Caco-2 (cell line): ENCODE measurements around the gene AXIN1. TPM values are rescaled to one million over a fixed set of nuclear protein-coding genes. Genes with fewer than 3 reads are reported as not detected.

Experiments
- BruUV-seq: library from RNA; stranded (reverse); fragments of 400-500 nt; replicated peaks from 2 replicates; lab custom pipeline; 2021; lab: Mats Ljungman, UMichigan
- CTCF ChIA-PET: fragments of 300-600 bp; sonication (Branson Sonifier 250); formaldehyde crosslinking; loops from one replicate; lab custom pipeline; 2022; ENCODE audit warnings: antibody characterized with exemption; lab: Charles Lee
- POLR2A ChIA-PET: fragments of 300-600 bp; sonication (Branson Sonifier 250); formaldehyde crosslinking; loops from one replicate; lab custom pipeline; 2022; ENCODE audit warnings: antibody characterized with exemption; lab: Charles Lee
- DNase-seq, 2 experiments: peaks; one replicate each; pipeline versions ENCODE4 v3.0.0 to v3.0.0-alpha.2; 2020 to 2022
- H3K27me3 ChIP-seq: replicated peaks from 2 replicates; pipeline ENCODE4 v1.6.0; 2011; ENCODE audit warnings: low read length; ENCODE audit not compliant: control insufficient read depth, insufficient read depth
- H3K36me3 ChIP-seq: 2 replicates; pipeline ENCODE4 v1.5.1; 2011; ENCODE audit warnings: low read length; ENCODE audit not compliant: control insufficient read depth, insufficient read depth
- H3K4me1 ChIP-seq: fragments of 250-450 bp; sonication (Bioruptor Pico); 2 replicates; pipeline ENCODE4 v1.5.1; 2020; ENCODE audit warnings: mild to moderate bottlenecking
- H3K4me3 ChIP-seq: 2 replicates; pipeline ENCODE4 v1.5.1; 2011; ENCODE audit warnings: low read depth, mild to moderate bottlenecking, control low read depth, low read length
- H3K9me3 ChIP-seq: fragments of 250-450 bp; sonication (Bioruptor Pico); 2 replicates; pipeline ENCODE4 v1.5.1; 2020; ENCODE audit warnings: mild to moderate bottlenecking, moderate library complexity
- H3K27ac Mint-ChIP-seq: one replicate; pipeline ENCODE4 v1.8.0; 2022; ENCODE audit warnings: mixed read lengths; ENCODE audit not compliant: unreplicated experiment
- H3K27me3 Mint-ChIP-seq: one replicate; pipeline ENCODE4 v1.8.0; 2022; ENCODE audit warnings: mixed read lengths; ENCODE audit not compliant: insufficient read depth, unreplicated experiment
- H3K36me3 Mint-ChIP-seq: one replicate; pipeline ENCODE4 v1.8.0; 2022; ENCODE audit warnings: mild to moderate bottlenecking, mixed read lengths; ENCODE audit not compliant: insufficient read depth, unreplicated experiment
- H3K4me1 Mint-ChIP-seq: one replicate; pipeline ENCODE4 v1.8.0; 2022; ENCODE audit warnings: low read depth, mixed read lengths; ENCODE audit not compliant: unreplicated experiment
- H3K4me3 Mint-ChIP-seq: one replicate; pipeline ENCODE4 v1.8.0; 2022; ENCODE audit warnings: mild to moderate bottlenecking, moderate library complexity, mixed read lengths; ENCODE audit not compliant: unreplicated experiment
- H3K9me3 Mint-ChIP-seq: one replicate; pipeline ENCODE4 v1.8.0; 2022; ENCODE audit warnings: mixed read lengths; ENCODE audit not compliant: unreplicated experiment
- CTCF ChIP-seq, 2 experiments: fragments of 200-600 bp in 1 of 2; IDR thresholded peaks; 1 replicate in 1 of 2; 2 replicates in 1 of 2; pipeline versions ENCODE4 v1.5.1 to v1.8.0; 2011 to 2022; ENCODE audit warnings: antibody characterized with exemption in 1 of 2, control low read depth in 1 of 2, inconsistent platforms in 1 of 2, low read depth in 1 of 2, low read length in 1 of 2, mild to moderate bottlenecking in 1 of 2, moderate library complexity in 1 of 2; ENCODE audit not compliant: insufficient read depth in 1 of 2, severe bottlenecking in 1 of 2, unreplicated experiment in 1 of 2
- intact Hi-C: fragments of 100-400 bp; cut with micrococcal nuclease; formaldehyde crosslinking; loops from one replicate; pipeline ENCODE4 v1.10.0; 2022; ENCODE audit not compliant: unreplicated experiment
- total RNA-seq: library from RNA; stranded (reverse); gene quantifications from 2 replicates; pipeline ENCODE4 v1.2.3, GENCODE V29; 2022

AXIN1 gene
- total RNA-seq, 1 experiment from 2014 or later = 34.5 TPM

DNA sequence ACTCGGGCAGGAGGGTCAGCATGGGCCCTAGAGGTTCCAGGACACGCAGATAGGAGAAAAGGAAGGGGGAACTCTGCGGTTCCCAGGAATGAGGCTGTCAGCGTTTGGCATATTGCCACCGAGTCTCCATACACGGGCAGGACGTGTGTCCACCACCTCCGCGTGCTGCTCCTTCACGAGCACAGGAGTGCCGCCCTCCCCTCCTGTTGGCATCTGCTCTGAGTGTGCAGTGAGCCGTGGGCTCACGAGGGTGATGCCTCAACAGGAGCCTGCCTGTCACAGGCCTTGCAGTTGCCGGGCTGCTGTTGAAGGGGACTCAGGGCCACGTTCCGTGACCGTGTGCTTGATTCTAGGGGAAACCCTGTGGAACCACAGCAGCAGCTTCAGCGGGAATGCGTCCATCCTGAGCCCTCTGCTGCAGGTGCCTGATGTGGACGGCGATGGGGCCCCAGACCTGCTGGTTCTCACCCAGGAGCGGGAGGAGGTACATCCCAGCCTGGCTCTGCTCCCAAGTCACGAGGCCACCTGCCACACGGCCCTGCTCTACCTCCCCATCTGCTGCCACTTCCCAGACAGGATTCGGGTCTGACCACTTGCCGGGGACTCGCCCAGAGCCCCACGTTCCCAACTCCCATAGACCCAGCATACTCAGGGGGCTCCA is 91.4 kb downstream of the AXIN1 start:
- Mint-ChIP-seq H3K27ac (no peak overlapping the region), H3K27me3 (no peaks in the 10 kb centered on the region), H3K36me3 (peaks cover 14% of the 10 kb centered on the region), H3K4me1 (no peaks in the 10 kb centered on the region), H3K4me3 (no peak overlapping the region), H3K9me3 (no peaks in the 10 kb centered on the region)
- POLR2A ChIA-PET = no interaction called here
- no TSS peak for BruUV-seq
- Histone ChIP-seq H3K9me3 (no peaks in the 10 kb centered on the region), H3K27me3 (no peaks in the 10 kb centered on the region), H3K36me3 (no peaks in the 10 kb centered on the region), H3K4me1 (no peaks in the 10 kb centered on the region), H3K4me3 (no peak overlapping the region)
- intact Hi-C loops = no loop called here
- TF ChIP-seq CTCF (IDR thresholded peaks at IDR 0.05; ENCODE audit: insufficient read depth in 1 of 2, low read depth in 1 of 2, low read length in 1 of 2, severe bottlenecking in 1 of 2, unreplicated experiment in 1 of 2) = no peak
- DNase-seq = no peak
- CTCF ChIA-PET = no interaction called here

GRCh38 chr16:260326-260725 is 92.2 kb downstream of the AXIN1 start:
- Mint-ChIP-seq H3K27ac (no peak overlapping the region), H3K27me3 (no peaks in the 10 kb centered on the region), H3K9me3 (no peaks in the 10 kb centered on the region), H3K4me3 (no peak overlapping the region), H3K36me3 (peaks cover 21% of the 10 kb centered on the region), H3K4me1 (no peaks in the 10 kb centered on the region)
- no peak for TF ChIP-seq CTCF (IDR thresholded peaks at IDR 0.05; ENCODE audit: insufficient read depth in 1 of 2, low read depth in 1 of 2, low read length in 1 of 2, severe bottlenecking in 1 of 2, unreplicated experiment in 1 of 2)
- no peaks in the 10 kb centered on the region for H3K9me3 ChIP-seq
- H3K4me1 ChIP-seq = no peaks in the 10 kb centered on the region
- DNase-seq = no peak
- H3K4me3 ChIP-seq = no peak overlapping the region
- intact Hi-C loops = no loop called here
- ChIA-PET CTCF (no interaction called here), POLR2A (no interaction called here)
- H3K27me3 ChIP-seq = no peaks in the 10 kb centered on the region
- no peaks in the 10 kb centered on the region for H3K36me3 ChIP-seq
- BruUV-seq = no TSS peak

DNA sequence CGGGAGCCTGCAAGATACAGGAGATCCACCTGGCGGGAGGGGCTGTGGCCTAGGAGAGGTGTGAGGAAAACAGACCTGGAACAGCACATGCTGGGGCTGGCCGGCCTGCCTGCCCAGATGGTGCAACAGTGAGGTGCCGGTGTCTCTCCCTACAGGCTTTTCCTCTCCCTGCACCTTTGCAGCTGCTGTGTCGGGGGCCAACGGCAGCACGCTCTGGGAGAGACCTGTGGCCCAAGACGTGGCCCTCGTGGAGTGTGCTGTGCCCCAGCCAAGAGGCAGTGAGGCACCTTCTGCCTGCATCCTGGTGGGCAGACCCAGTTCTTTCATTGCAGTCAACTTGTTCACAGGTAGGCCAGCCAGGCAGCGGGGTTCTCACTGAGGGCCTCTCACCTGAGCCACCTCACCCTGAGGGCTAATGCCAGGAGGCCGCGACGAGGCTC is 92.7 kb downstream of the AXIN1 start:
- Histone ChIP-seq H3K36me3 (no peaks in the 10 kb centered on the region; the same call in 1 of the 2 replicates), H3K27me3 (no peaks in the 10 kb centered on the region), H3K4me3 (no peak overlapping the region), H3K4me1 (no peaks in the 10 kb centered on the region), H3K9me3 (no peaks in the 10 kb centered on the region)
- TF ChIP-seq CTCF (IDR thresholded peaks at IDR 0.05; ENCODE audit: insufficient read depth in 1 of 2, low read depth in 1 of 2, low read length in 1 of 2, severe bottlenecking in 1 of 2, unreplicated experiment in 1 of 2) = no peak
- H3K4me3 Mint-ChIP-seq = no peak overlapping the region
- H3K4me1 Mint-ChIP-seq = no peaks in the 10 kb centered on the region
- H3K36me3 Mint-ChIP-seq = peaks cover 21% of the 10 kb centered on the region
- no peak for DNase-seq
- POLR2A ChIA-PET = no interaction called here
- no peak overlapping the region for H3K27ac Mint-ChIP-seq
- BruUV-seq = no TSS peak
- H3K9me3 Mint-ChIP-seq = no peaks in the 10 kb centered on the region
- intact Hi-C loops = no loop called here
- CTCF ChIA-PET = no interaction called here
- H3K27me3 Mint-ChIP-seq = no peaks in the 10 kb centered on the region
